GM10248 (cell line): ENCODE results near the gene LMTK2.

Source experiments
- CTCF ChIA-PET: fragments of 300-600 bp; sonication (Branson Sonifier 250); formaldehyde crosslinking; extraction: SDS; loops from one replicate; lab custom pipeline; 2021; ENCODE audit warnings: antibody characterized with exemption; lab: Yijun Ruan, JAX
- POLR2A ChIA-PET: fragments of 350-650 bp; sonication (Branson Sonifier 250); formaldehyde crosslinking; extraction: SDS; loops from one replicate; lab custom pipeline; 2020; ENCODE audit warnings: antibody characterized with exemption; lab: Yijun Ruan, JAX
- DNase-seq: peaks from one replicate; pipeline ENCODE4 v3.0.0; 2012; ENCODE audit errors: extremely low spot score
- CTCF ChIP-seq: IDR thresholded peaks from 2 replicates; pipeline ENCODE4 v1.5.1; 2012; ENCODE audit warnings: mild to moderate bottlenecking, low read depth; ENCODE audit errors: extremely low read depth, missing control alignments, control extremely low read depth

The LMTK2 gene

DNA sequence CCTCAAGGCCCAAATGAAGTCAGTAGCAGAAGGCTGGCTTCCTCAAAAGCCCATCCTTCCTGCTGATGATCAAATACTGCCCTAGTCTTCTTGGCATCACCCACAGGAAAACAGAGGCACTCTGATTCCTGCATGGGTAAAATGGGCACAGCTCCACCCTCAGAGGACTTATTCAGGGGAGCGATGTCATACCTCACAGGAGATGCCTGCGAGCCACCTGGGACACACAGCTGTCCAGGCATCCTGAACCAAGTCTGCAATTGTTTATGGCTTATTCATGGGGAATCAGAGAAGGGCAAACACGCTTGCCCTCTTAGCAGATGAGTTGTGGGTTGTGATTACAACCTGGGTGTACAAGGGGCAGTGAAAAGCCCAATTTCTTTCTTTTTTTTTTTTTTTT is 22.0 kb upstream of the LMTK2 start:
- TF ChIP-seq CTCF: no peak
- CTCF ChIA-PET: no interaction called here
- POLR2A ChIA-PET: no interaction called here
- DNase-seq: no peak

GRCh38 chr7:98085674-98086073 is 21.0 kb upstream of the LMTK2 start:
- CTCF ChIA-PET: interaction anchor here (1.1 kb wide), 1 partner anchor 11 kb away, joined by 3 read pairs; no protein-coding TSS in a partner anchor
- DNase-seq: no peak
- no peak for TF ChIP-seq CTCF
- POLR2A ChIA-PET: no interaction called here

DNA sequence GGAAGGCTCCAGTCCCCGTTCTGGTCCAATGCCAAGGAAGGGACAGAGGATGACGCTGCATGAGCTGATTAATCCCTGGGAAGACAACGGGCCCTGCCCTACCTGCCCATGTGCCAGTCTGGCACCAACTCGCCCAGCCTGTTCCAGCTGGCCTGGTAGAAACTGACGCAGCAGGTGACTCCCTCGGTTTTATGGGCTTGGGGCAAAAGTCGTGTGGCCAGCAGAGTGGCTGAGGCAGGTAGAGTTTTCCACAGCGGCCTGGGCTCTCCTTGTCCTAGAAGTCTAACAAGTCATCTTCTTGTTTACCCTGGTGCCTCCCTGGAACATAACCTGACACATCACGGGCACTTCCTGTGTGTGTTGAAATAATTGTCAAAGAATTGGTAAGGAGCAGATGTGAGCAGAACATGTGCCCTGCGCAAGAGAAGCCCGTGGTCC is 20.4 kb upstream of the LMTK2 start:
- CTCF ChIA-PET: interaction anchor here (1.1 kb wide), 2 partner anchors 11 to 83 kb away, joined by 3 read pairs; no protein-coding TSS in a partner anchor
- no peak for TF ChIP-seq CTCF
- DNase-seq: no peak

GRCh38 chr7:98088109-98088508 is 18.6 kb upstream of the LMTK2 start:
- no peak for TF ChIP-seq CTCF
- DNase-seq: no peak
- ChIA-PET CTCF (interaction anchor here (0.7 to 1.7 kb wide), 4 partner anchors 9 to 77 kb away, joined by 3 to 4 read pairs (median 4); no protein-coding TSS in a partner anchor), POLR2A (no interaction called here)

More for the DNA sequence above, 20.4 kb upstream of the LMTK2 start:
- POLR2A ChIA-PET: no interaction called here

DNA sequence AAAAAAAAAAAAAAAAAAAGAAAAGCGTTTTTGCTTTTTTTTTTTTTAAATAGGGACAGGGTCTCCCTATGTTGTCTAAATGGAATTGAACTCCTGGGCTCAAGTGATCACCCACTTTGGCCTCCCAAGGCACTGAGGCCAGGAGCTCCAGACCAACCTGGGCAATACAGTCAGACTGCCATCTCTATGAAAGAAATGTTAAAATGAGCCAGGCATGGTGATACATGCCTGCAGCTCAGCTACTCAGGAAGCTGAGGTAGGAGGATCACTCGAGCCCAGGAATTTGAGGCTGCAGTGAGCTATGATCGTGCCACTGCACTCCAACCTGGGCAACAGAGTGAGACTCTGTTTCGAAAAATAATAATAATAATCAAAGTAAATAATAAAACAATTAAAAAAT is 16.5 kb upstream of the LMTK2 start:
- no peak for TF ChIP-seq CTCF
- DNase-seq: no peak
- ChIA-PET CTCF (no interaction called here), POLR2A (no interaction called here)

DNA sequence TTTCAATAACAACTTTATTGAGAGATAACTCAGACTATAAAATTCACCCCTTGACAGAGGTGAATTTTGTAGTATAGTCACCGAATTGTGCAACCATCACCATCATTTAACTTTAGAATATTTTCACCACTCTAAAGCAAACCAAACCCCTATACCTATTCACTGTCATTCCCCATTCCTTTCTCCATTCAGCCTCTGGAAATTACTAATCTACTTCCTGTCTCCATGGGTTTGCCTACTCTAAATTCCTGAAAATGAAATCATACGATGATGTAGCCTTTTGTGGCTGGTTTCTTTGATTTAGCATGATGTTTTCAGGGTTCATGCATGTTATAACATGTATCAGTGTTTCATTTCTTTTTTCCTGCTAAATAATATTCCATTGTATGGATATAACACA is 15.6 kb upstream of the LMTK2 start:
- ChIA-PET POLR2A (no interaction called here), CTCF (no interaction called here)
- DNase-seq: no peak
- TF ChIP-seq CTCF: no peak
